ENCODE results near the gene RASSF3. TPM values are rescaled to one million over a fixed set of nuclear protein-coding genes. Genes with fewer than 3 reads are reported as not detected.

The RASSF3 gene
- total RNA-seq, 1 donor = 13.8 TPM

DNA sequence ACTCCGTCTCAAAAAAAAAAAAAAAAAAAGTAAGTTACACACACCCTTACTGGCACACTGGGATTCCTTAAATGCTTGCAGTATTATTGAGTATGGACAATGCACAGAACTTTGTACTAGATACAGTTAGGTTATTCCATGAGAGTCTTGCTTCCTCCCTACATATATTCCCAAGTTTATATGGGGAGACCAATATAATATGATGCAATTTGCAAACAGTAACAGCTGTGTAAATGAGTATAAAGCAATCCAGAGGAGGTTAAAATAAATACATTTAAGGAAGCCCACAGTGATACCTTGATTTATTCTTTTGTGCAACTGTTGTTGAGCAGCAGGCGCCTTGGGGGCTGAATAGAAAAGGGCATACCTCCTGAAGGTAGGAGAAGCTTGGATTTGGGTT, 26.6 kb downstream of the RASSF3 start:
- H3K79me2 ChIP-seq (ENCODE audit: insufficient read depth, low read length) = peaks cover 59% of the 10 kb centered on the region

DNA sequence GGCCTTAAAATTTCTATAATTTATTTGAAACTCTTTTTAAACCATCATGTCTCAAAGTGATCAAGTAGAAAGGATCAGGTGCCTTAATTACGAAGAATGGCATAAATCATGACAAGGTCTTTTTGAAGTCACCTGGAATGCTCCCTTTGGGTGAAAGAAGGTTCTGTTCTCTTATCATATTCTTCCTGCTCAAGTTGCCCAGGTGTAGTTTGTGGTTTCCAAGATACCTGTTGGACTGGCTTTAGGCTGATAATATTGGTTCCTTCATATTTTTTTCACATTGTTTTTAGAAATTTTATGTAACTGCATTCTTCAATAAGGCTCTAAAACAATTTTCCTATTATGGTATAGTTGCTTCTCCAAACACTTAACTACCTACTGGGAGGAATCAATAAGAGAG, 29.2 kb downstream of the RASSF3 start:
- Histone ChIP-seq H3K27me3 (ENCODE audit: insufficient read depth, low read length) (no peaks in the 10 kb centered on the region), H4K20me1 (ENCODE audit: insufficient read depth, low read length) (no peaks in the 10 kb centered on the region), H3K4me2 (ENCODE audit: insufficient read depth, low read length) (no peak overlapping the region), H3K9me3 (ENCODE audit: low read depth, low read length) (no peaks in the 10 kb centered on the region), H3K36me3 (ENCODE audit: insufficient read depth, low read length) (no peaks in the 10 kb centered on the region), H2AFZ (ENCODE audit: low read length) (no peak overlapping the region), H3K4me3 (ENCODE audit: insufficient read depth, low read length) (no peak overlapping the region), H3K79me2 (ENCODE audit: insufficient read depth, low read length) (peaks cover 52% of the 10 kb centered on the region), H3K27ac (ENCODE audit: low read depth, low read length) (no peak overlapping the region), H3K4me1 (ENCODE audit: insufficient read depth, low read length) (no peaks in the 10 kb centered on the region)
- TF ChIP-seq, protein P1, sequence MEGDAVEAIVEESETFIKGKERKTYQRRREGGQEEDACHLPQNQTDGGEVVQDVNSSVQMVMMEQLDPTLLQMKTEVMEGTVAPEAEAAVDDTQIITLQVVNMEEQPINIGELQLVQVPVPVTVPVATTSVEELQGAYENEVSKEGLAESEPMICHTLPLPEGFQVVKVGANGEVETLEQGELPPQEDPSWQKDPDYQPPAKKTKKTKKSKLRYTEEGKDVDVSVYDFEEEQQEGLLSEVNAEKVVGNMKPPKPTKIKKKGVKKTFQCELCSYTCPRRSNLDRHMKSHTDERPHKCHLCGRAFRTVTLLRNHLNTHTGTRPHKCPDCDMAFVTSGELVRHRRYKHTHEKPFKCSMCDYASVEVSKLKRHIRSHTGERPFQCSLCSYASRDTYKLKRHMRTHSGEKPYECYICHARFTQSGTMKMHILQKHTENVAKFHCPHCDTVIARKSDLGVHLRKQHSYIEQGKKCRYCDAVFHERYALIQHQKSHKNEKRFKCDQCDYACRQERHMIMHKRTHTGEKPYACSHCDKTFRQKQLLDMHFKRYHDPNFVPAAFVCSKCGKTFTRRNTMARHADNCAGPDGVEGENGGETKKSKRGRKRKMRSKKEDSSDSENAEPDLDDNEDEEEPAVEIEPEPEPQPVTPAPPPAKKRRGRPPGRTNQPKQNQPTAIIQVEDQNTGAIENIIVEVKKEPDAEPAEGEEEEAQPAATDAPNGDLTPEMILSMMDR (IDR thresholded peaks at IDR 0.05; ENCODE audit: extremely low read depth, low read depth, low read length) = no peak
- no peak for DNase-seq (ENCODE audit: insufficient read length, low spot score, missing footprints)

More for the DNA sequence above, 26.6 kb downstream of the RASSF3 start:
- no peak for DNase-seq (ENCODE audit: insufficient read length, low spot score, missing footprints)
- Histone ChIP-seq H3K4me3 (ENCODE audit: insufficient read depth, low read length) (no peak overlapping the region), H3K27ac (ENCODE audit: low read depth, low read length) (no peak overlapping the region), H3K9me3 (ENCODE audit: low read depth, low read length) (no peaks in the 10 kb centered on the region), H3K4me2 (ENCODE audit: insufficient read depth, low read length) (no peak overlapping the region), H3K4me1 (ENCODE audit: insufficient read depth, low read length) (peaks cover 5% of the 10 kb centered on the region), H2AFZ (ENCODE audit: low read length) (no peak overlapping the region), H4K20me1 (ENCODE audit: insufficient read depth, low read length) (no peaks in the 10 kb centered on the region), H3K27me3 (ENCODE audit: insufficient read depth, low read length) (no peaks in the 10 kb centered on the region), H3K36me3 (ENCODE audit: insufficient read depth, low read length) (no peaks in the 10 kb centered on the region)
- TF ChIP-seq, protein P1 (IDR thresholded peaks at IDR 0.05; ENCODE audit: extremely low read depth, low read depth, low read length) = no peak

DNA sequence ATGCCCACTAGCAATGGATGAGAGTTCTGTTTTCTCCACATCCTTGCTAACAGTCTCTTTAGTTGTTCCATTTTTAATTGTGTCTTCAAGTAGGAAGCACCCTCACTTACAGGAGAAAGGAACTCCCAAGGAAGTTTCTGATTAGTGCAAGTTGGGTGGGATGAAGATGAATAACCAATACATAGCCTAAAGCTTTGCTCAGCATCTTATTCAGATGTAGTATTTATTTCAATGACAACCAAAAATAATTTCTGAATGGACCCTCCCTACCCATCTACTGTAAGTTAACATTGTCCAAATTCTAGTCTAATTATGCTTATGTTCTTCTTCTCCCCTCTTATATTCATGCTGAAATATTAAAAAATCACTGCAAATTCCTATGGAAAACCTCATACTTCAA, 36.0 kb downstream of the RASSF3 start:
- peaks cover 3% of the 10 kb centered on the region for H3K4me1 ChIP-seq (ENCODE audit: insufficient read depth, low read length)
- H3K36me3 ChIP-seq (ENCODE audit: insufficient read depth, low read length) = no peaks in the 10 kb centered on the region
- peaks cover 31% of the 10 kb centered on the region for H3K79me2 ChIP-seq (ENCODE audit: insufficient read depth, low read length)
- H4K20me1 ChIP-seq (ENCODE audit: insufficient read depth, low read length) = no peaks in the 10 kb centered on the region
- no peak overlapping the region for H3K4me3 ChIP-seq (ENCODE audit: insufficient read depth, low read length)
- H3K4me2 ChIP-seq (ENCODE audit: insufficient read depth, low read length) = no peak overlapping the region
- no peaks in the 10 kb centered on the region for H3K9me3 ChIP-seq (ENCODE audit: low read depth, low read length)
- no peak overlapping the region for H3K27ac ChIP-seq (ENCODE audit: low read depth, low read length)
- no peaks in the 10 kb centered on the region for H3K27me3 ChIP-seq (ENCODE audit: insufficient read depth, low read length)
- TF ChIP-seq, protein P1 (IDR thresholded peaks at IDR 0.05; ENCODE audit: extremely low read depth, low read depth, low read length) = no peak
- DNase-seq (ENCODE audit: insufficient read length, low spot score, missing footprints) = no peak
- no peak overlapping the region for H2AFZ ChIP-seq (ENCODE audit: low read length)

DNA sequence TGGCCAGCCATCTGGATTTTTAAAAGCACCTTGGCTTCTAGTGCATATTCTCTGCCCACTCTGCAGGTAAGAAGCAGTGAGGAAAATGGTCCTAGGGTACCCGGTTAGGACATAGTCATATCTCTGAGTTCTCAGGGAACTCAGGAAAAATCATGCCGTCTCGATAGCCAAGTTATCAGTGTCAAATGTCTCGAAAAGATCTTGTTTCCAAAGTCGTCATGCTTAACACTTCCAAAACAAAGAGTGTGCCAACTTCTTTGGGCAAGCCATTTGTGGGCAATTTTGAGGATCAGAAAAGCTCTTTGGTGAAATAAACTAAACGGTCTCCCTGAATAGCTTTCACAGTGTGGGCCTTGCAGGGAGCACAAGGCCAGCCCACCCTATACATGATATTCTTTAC, 39.2 kb downstream of the RASSF3 start:
- no peak for DNase-seq (ENCODE audit: insufficient read length, low spot score, missing footprints)
- H3K36me3 ChIP-seq (ENCODE audit: insufficient read depth, low read length) = no peaks in the 10 kb centered on the region
- H3K27ac ChIP-seq (ENCODE audit: low read depth, low read length) = no peak overlapping the region
- no peak overlapping the region for H3K4me3 ChIP-seq (ENCODE audit: insufficient read depth, low read length)
- H3K27me3 ChIP-seq (ENCODE audit: insufficient read depth, low read length) = no peaks in the 10 kb centered on the region
- peaks cover 9% of the 10 kb centered on the region for H3K4me1 ChIP-seq (ENCODE audit: insufficient read depth, low read length)
- TF ChIP-seq, protein P1 (IDR thresholded peaks at IDR 0.05; ENCODE audit: extremely low read depth, low read depth, low read length) = no peak
- no peak overlapping the region for H3K4me2 ChIP-seq (ENCODE audit: insufficient read depth, low read length)
- H2AFZ ChIP-seq (ENCODE audit: low read length) = no peak overlapping the region
- peaks cover 2% of the 10 kb centered on the region for H4K20me1 ChIP-seq (ENCODE audit: insufficient read depth, low read length)
- H3K9me3 ChIP-seq (ENCODE audit: low read depth, low read length) = no peaks in the 10 kb centered on the region
- peaks cover 45% of the 10 kb centered on the region for H3K79me2 ChIP-seq (ENCODE audit: insufficient read depth, low read length)

Data from osteoblast (primary cell).